CD14-positive monocyte (primary cell): Measurements from ENCODE around the gene SLC6A1. TPM values are rescaled to one million over a fixed set of nuclear protein-coding genes. Genes with fewer than 3 reads are reported as not detected.
A peak's percentile ranks its signal among the peaks of the same experiment; 100 is the strongest.

Experiments used
- DNase-seq, 3 donors: peaks; one replicate each; pipeline ENCODE4 v3.0.0-alpha.2; 2011 to 2022
- H2AFZ ChIP-seq: 2 replicates; pipeline ENCODE4 v1.6.0; 2012; ENCODE audit warnings: mild to moderate bottlenecking, low read depth, low read length, inconsistent platforms; ENCODE audit not compliant: insufficient read depth, poor library complexity, severe bottlenecking
- H3K27ac ChIP-seq, 2 donors: 1 replicate in 1 of 2; 2 replicates in 1 of 2; pipeline ENCODE4 v1.5.1; 2012 to 2013; ENCODE audit warnings: low read length in 2 of 2, control low read depth in 1 of 2, inconsistent platforms in 1 of 2, low read depth in 1 of 2, mild to moderate bottlenecking in 1 of 2
- H3K27me3 ChIP-seq, 2 donors: one replicate each; pipeline versions ENCODE4 v1.6.0 to v1.6.1; 2011 to 2013; ENCODE audit warnings: low read length in 2 of 2; ENCODE audit not compliant: control insufficient read depth in 2 of 2, insufficient read depth in 2 of 2
- H3K36me3 ChIP-seq, 2 donors: replicated peaks in 1 of 2; 1 replicate in 1 of 2; 2 replicates in 1 of 2; pipeline versions ENCODE4 v1.5.1 to v1.6.1; 2012 to 2013; ENCODE audit warnings: low read length in 2 of 2, control low read depth in 1 of 2, inconsistent platforms in 1 of 2, mild to moderate bottlenecking in 1 of 2; ENCODE audit not compliant: insufficient read depth in 2 of 2, control insufficient read depth in 1 of 2
- H3K4me1 ChIP-seq, 2 donors: 1 replicate in 1 of 2; 2 replicates in 1 of 2; pipeline versions ENCODE4 v1.5.1 to v1.6.1; 2012 to 2013; ENCODE audit warnings: low read length in 2 of 2, control low read depth in 1 of 2, inconsistent platforms in 1 of 2, mild to moderate bottlenecking in 1 of 2, moderate library complexity in 1 of 2; ENCODE audit not compliant: insufficient read depth in 2 of 2, control insufficient read depth in 1 of 2
- H3K4me2 ChIP-seq: replicated peaks from 2 replicates; pipeline ENCODE3; 2012; ENCODE audit warnings: low read length, moderate library complexity, mild to moderate bottlenecking; ENCODE audit not compliant: poor library complexity, severe bottlenecking; ENCODE audit errors: extremely low read depth
- H3K4me3 ChIP-seq, 3 experiments: fragments of 200-600 bp in 1 of 3; sonication (generic) in 1 of 3; replicated peaks in 1 of 3; 1 replicate in 2 of 3; 2 replicates in 1 of 3; pipeline ENCODE4 v1.5.1; 2011 to 2013; ENCODE audit warnings: low read length in 3 of 3, mild to moderate bottlenecking in 3 of 3, control low read depth in 2 of 3, low read depth in 2 of 3, inconsistent platforms in 1 of 3, moderate library complexity in 1 of 3
- H3K79me2 ChIP-seq: 2 replicates; pipeline ENCODE4 v1.6.0; 2012; ENCODE audit warnings: mild to moderate bottlenecking, control low read depth, inconsistent platforms, low read length, moderate library complexity; ENCODE audit not compliant: insufficient read depth
- H3K9ac ChIP-seq: 2 replicates; pipeline ENCODE4 v1.6.0; 2017; ENCODE audit warnings: low read length, mild to moderate bottlenecking; ENCODE audit not compliant: insufficient read depth, poor library complexity, severe bottlenecking
- H3K9me3 ChIP-seq, 2 donors: replicated peaks in 1 of 2; 1 replicate in 1 of 2; 2 replicates in 1 of 2; pipeline versions ENCODE4 v1.5.1 to v1.6.1; 2012 to 2013; ENCODE audit warnings: low read length in 2 of 2, control low read depth in 1 of 2; ENCODE audit not compliant: control insufficient read depth in 1 of 2, insufficient read depth in 1 of 2
- H4K20me1 ChIP-seq: 2 replicates; pipeline ENCODE4 v1.6.0; 2012; ENCODE audit warnings: mild to moderate bottlenecking, low read length, control low read depth, moderate library complexity; ENCODE audit not compliant: insufficient read depth
- H3K27ac Mint-ChIP-seq, 7 donors: one replicate each; pipeline ENCODE4 v1.8.0; 2020; ENCODE audit warnings: mild to moderate bottlenecking in 7 of 7, mixed read lengths in 7 of 7, moderate library complexity in 6 of 7, inconsistent platforms in 2 of 7
- H3K27me3 Mint-ChIP-seq, 3 donors: one replicate each; pipeline ENCODE4 v1.8.0; 2021 to 2022; ENCODE audit warnings: low read depth in 3 of 3, mild to moderate bottlenecking in 3 of 3, mixed read lengths in 3 of 3, moderate library complexity in 3 of 3, inconsistent platforms in 1 of 3
- H3K36me3 Mint-ChIP-seq, 2 donors: one replicate each; pipeline ENCODE4 v1.8.0; 2020; ENCODE audit warnings: mixed read lengths in 2 of 2, inconsistent platforms in 1 of 2, mild to moderate bottlenecking in 1 of 2
- H3K4me1 Mint-ChIP-seq: one replicate; pipeline ENCODE4 v1.8.0; 2020; ENCODE audit warnings: mild to moderate bottlenecking, mixed read lengths
- H3K4me3 Mint-ChIP-seq, 2 donors: one replicate each; pipeline ENCODE4 v1.8.0; 2020; ENCODE audit warnings: mild to moderate bottlenecking in 2 of 2, mixed read lengths in 2 of 2, moderate library complexity in 1 of 2
- H3K9me3 Mint-ChIP-seq, 7 donors: one replicate each; pipeline ENCODE4 v1.8.0; 2020 to 2022; ENCODE audit warnings: mixed read lengths in 7 of 7, mild to moderate bottlenecking in 6 of 7, moderate library complexity in 6 of 7, inconsistent platforms in 2 of 7
- CTCF ChIP-seq: fragments of 200-600 bp; IDR thresholded peaks from one replicate; pipeline ENCODE4 v1.8.0; 2022; ENCODE audit warnings: antibody characterized with exemption, mild to moderate bottlenecking
- WGBS: methylation state at CpG from one replicate; pipeline ENCODE4 v1.1.5; 2013; ENCODE audit warnings: missing lambda C conversion rate; ENCODE audit not compliant: insufficient coverage; 5-methylcytosine and 5-hydroxymethylcytosine counted together
- intact Hi-C, 2 donors: fragments of 100-400 bp; cut with micrococcal nuclease; formaldehyde crosslinking; loops; one replicate each; pipeline versions ENCODE4 v1.15.0 to v1.15.1; 2023
- polyA plus RNA-seq, 3 donors: library from polyadenylated mRNA; depleted of rRNA in 1 of 3; unstranded in 2 of 3; stranded (reverse) in 1 of 3; fragments of 300-500 nt in 2 of 3; fragments of >200 nt in 1 of 3; fragmentation: Illumina TruSeq in 2 of 3; gene quantifications; 1 replicate in 2 of 3; 2 replicates in 1 of 3; pipeline ENCODE4 v1.2.3, GENCODE V29; 2012 to 2021

The SLC6A1 gene
- polyA plus RNA-seq, 3 donors, result not detected

GRCh38 chr3:11014752-11015151 is 22.2 kb downstream of the SLC6A1 start:
- no peaks in the 10 kb centered on the region for H4K20me1 ChIP-seq
- no peak for DNase-seq
- H3K9me3 ChIP-seq, result no peaks in the 10 kb centered on the region
- H3K27me3 ChIP-seq, result no peaks in the 10 kb centered on the region
- H3K36me3 ChIP-seq, result no peaks in the 10 kb centered on the region
- H3K27me3 Mint-ChIP-seq, result peaks cover 7 to 17% (median 12%) of the 10 kb centered on the region in 3 donors
- no peaks in the 10 kb centered on the region for H3K79me2 ChIP-seq
- no peak overlapping the region for H3K27ac ChIP-seq
- H3K4me3 Mint-ChIP-seq, result no peak overlapping the region
- H3K36me3 Mint-ChIP-seq, result no peaks in the 10 kb centered on the region
- H3K9me3 Mint-ChIP-seq, result peaks cover 0 to 2% (median 0%) of the 10 kb centered on the region in 7 donors
- no peaks in the 10 kb centered on the region for H3K4me1 ChIP-seq
- WGBS, result 95% methylated on average over 10 of the region's 15 CpGs
- H2AFZ ChIP-seq, result no peak overlapping the region
- intact Hi-C loops, result no loop called here
- H3K4me1 Mint-ChIP-seq, result no peaks in the 10 kb centered on the region
- no peak overlapping the region for H3K4me2 ChIP-seq
- no peak overlapping the region for H3K9ac ChIP-seq
- H3K27ac Mint-ChIP-seq, result no peak overlapping the region
- no peak for TF ChIP-seq CTCF
- H3K4me3 ChIP-seq, result no peak overlapping the region

- Histone ChIP-seq H3K27me3 (no peaks in the 10 kb centered on the region), H3K9ac (no peak overlapping the region), H2AFZ (no peak overlapping the region), H3K79me2 (no peaks in the 10 kb centered on the region), H3K27ac (no peak overlapping the region), H4K20me1 (no peaks in the 10 kb centered on the region), H3K4me2 (no peak overlapping the region), H3K4me1 (no peaks in the 10 kb centered on the region), H3K4me3 (no peak overlapping the region), H3K36me3 (no peaks in the 10 kb centered on the region), H3K9me3 (no peaks in the 10 kb centered on the region)
- intact Hi-C loops, result no loop called here
- H3K27me3 Mint-ChIP-seq, result peaks cover 7 to 17% (median 16%) of the 10 kb centered on the region in 3 donors
- TF ChIP-seq CTCF, result no peak
- 82% methylated on average over 16 of the region's 16 CpGs for WGBS
- peaks cover 0 to 2% (median 0%) of the 10 kb centered on the region in 7 donors for H3K9me3 Mint-ChIP-seq
- no peak overlapping the region for H3K27ac Mint-ChIP-seq
- no peaks in the 10 kb centered on the region for H3K4me1 Mint-ChIP-seq
- DNase-seq, result no peak
- H3K36me3 Mint-ChIP-seq, result no peaks in the 10 kb centered on the region
- peak overlapping the region in 1 of 2 donors; percentile 17 for H3K4me3 Mint-ChIP-seq
Observed at GRCh38 chr3:11015369-11015768, 22.8 kb downstream of the SLC6A1 start.
